Measurements from ENCODE around the gene DOP1A.
A peak's percentile ranks its signal among the peaks of the same experiment; 100 is the strongest.

The DOP1A gene

DNA sequence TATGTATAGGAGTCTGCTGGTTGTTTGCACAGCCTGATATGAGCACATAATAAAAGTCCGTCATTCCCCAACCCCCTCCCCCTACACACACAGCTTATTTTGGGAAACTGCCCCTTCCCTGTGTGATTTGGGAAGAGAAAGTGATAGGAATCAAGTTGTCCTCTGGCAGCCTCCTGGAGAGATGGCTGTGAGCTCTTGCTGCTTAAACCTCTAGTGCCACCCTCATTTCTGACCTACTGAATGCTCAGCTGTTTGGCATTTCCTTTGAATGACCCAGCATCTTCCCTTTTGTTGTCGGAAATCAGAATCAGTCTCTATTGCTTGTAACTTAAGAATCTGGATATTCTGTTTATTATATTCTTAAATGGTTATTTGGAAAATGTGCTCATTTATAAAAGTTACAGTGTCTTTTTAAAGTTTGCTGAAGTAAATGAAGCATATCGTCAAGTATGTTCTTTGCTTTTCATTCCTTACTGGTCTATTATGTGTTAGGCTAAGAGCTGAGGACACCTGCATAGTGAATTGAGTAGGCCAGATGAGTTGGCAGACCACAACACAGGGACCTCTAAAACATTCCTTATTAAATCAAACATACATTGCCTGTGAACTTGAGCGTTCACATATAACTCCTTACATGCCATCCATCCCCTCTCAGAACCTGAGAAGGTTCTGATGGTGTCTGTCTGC, 131.2 kb downstream of the DOP1A start:
- TF ChIP-seq, protein P1, sequence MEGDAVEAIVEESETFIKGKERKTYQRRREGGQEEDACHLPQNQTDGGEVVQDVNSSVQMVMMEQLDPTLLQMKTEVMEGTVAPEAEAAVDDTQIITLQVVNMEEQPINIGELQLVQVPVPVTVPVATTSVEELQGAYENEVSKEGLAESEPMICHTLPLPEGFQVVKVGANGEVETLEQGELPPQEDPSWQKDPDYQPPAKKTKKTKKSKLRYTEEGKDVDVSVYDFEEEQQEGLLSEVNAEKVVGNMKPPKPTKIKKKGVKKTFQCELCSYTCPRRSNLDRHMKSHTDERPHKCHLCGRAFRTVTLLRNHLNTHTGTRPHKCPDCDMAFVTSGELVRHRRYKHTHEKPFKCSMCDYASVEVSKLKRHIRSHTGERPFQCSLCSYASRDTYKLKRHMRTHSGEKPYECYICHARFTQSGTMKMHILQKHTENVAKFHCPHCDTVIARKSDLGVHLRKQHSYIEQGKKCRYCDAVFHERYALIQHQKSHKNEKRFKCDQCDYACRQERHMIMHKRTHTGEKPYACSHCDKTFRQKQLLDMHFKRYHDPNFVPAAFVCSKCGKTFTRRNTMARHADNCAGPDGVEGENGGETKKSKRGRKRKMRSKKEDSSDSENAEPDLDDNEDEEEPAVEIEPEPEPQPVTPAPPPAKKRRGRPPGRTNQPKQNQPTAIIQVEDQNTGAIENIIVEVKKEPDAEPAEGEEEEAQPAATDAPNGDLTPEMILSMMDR (IDR thresholded peaks at IDR 0.05; ENCODE audit: low read depth, low read length, missing control alignments) = no peak
- no peak for DNase-seq (ENCODE audit: low read depth)
- no peak overlapping the region for H3K4me3 ChIP-seq (ENCODE audit: low read depth, low read length)
- in situ Hi-C loops (cut with HindIII; ENCODE audit: low sequenced_read_pairs) = no loop called here

- no peak overlapping the region for H3K4me3 ChIP-seq (ENCODE audit: low read depth, low read length)
- in situ Hi-C loops (cut with HindIII; ENCODE audit: low sequenced_read_pairs) = no loop called here
- no peak for DNase-seq (ENCODE audit: low read depth)
- TF ChIP-seq, protein P1 (IDR thresholded peaks at IDR 0.05; ENCODE audit: low read depth, low read length, missing control alignments) = no peak
Observed at GRCh38 chr6:83199173-83199862, 131.8 kb downstream of the DOP1A start.

- in situ Hi-C loops (cut with HindIII; ENCODE audit: low sequenced_read_pairs) = no loop called here
- TF ChIP-seq, protein P1 (IDR thresholded peaks at IDR 0.05; ENCODE audit: low read depth, low read length, missing control alignments) = no peak
- peak; percentile 41 for DNase-seq (ENCODE audit: low read depth)
- H3K4me3 ChIP-seq (ENCODE audit: low read depth, low read length) = no peak overlapping the region
Observed at GRCh38 chr6:83199863-83200225, 132.4 kb downstream of the DOP1A start.

- TF ChIP-seq, protein P1 (IDR thresholded peaks at IDR 0.05; ENCODE audit: low read depth, low read length, missing control alignments) = no peak
Observed at GRCh38 chr6:83202031-83202430, 134.6 kb downstream of the DOP1A start.

DNA sequence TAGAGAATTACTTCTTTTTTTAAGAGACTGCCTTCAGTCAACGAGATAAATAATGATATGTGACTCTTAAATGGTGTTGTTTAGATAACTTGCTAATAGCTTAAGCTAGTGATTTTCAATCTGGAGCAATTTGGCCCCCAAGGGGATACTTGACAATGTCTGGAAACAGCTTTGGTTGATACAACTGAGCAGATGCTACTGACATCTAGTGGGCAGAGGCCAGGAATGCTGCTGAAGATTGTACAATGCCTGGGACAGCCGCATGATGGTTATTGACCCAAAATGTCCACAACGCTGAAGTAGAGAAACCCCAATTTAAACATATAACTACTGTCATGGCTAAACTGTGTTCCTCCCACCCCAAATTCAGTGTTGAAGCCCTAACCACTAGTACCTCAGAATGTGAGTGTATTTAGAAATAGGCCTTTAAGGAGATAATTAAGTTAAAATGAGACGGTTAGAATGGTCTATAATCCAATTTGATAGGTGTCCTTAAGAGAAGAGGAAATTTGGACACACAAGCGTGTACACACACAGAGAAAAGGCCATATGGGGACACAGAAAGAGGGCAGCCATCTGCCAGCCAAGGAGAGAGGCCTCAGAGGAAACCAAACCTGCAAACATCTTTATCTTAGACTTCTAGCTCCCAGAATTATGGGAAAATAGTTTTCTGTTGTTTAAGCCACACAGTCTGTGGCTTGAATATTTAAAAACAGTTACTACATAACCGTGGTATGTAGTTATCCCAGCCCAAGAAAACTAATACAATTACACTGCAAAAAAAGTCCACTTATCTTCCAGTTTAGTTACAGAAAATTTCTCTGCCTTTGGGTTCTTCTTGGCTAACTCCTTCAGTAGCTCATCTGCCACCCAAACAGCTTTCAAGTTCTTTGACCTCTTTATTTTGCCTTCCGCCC, 147.9 kb downstream of the DOP1A start:
- DNase-seq (ENCODE audit: low read depth) = peak; percentile 63
- TF ChIP-seq, protein P1 (IDR thresholded peaks at IDR 0.05; ENCODE audit: low read depth, low read length, missing control alignments) = peak; percentile 94
- no peak overlapping the region for H3K4me3 ChIP-seq (ENCODE audit: low read depth, low read length)
- in situ Hi-C loops (cut with HindIII; ENCODE audit: low sequenced_read_pairs) = no loop called here

More at GRCh38 chr6:83202031-83202430, 134.6 kb downstream of the DOP1A start:
- in situ Hi-C loops (cut with HindIII; ENCODE audit: low sequenced_read_pairs) = no loop called here
- no peak overlapping the region for H3K4me3 ChIP-seq (ENCODE audit: low read depth, low read length)
- no peak for DNase-seq (ENCODE audit: low read depth)

GRCh38 chr6:83216806-83217205, 149.3 kb downstream of the DOP1A start:
- H3K4me3 ChIP-seq (ENCODE audit: low read depth, low read length) = no peak overlapping the region
- TF ChIP-seq, protein P1 (IDR thresholded peaks at IDR 0.05; ENCODE audit: low read depth, low read length, missing control alignments) = no peak
- in situ Hi-C loops (cut with HindIII; ENCODE audit: low sequenced_read_pairs) = no loop called here
- DNase-seq (ENCODE audit: low read depth) = no peak
